Activated CD4-positive, alpha-beta T cell treated with anti-CD3 and anti-CD28 coated beads, Interleukin-2, amount 50 U/mL, for 16 hours (primary cell): ENCODE measurements around the gene FAM50A.

Source experiments
- DNase-seq: peaks from one replicate; pipeline ENCODE4 v3.0.0-alpha.2; 2020

Gene FAM50A

GRCh38 chrX:154441564-154441963 is 2.4 kb upstream of the FAM50A start:
- no peak for DNase-seq

- DNase-seq: no peak
Observed at GRCh38 chrX:154441984-154442707, 1.8 kb upstream of the FAM50A start.

- DNase-seq: no peak
Observed at GRCh38 chrX:154443479-154443910, 446 bp upstream of the FAM50A start.

GRCh38 chrX:154444755-154445246 is 860 bp downstream of the FAM50A start:
- no peak for DNase-seq

- DNase-seq: no peak
Observed at GRCh38 chrX:154445776-154446175, 1.8 kb downstream of the FAM50A start.

- DNase-seq: no peak
Observed at GRCh38 chrX:154446430-154446829, 2.5 kb downstream of the FAM50A start.

- no peak for DNase-seq
Observed at GRCh38 chrX:154448484-154448883, 4.5 kb downstream of the FAM50A start.

GRCh38 chrX:154449618-154450017 is 5.7 kb downstream of the FAM50A start:
- no peak for DNase-seq

GRCh38 chrX:154450312-154450711 is 6.4 kb downstream of the FAM50A start:
- DNase-seq: no peak

- DNase-seq: no peak
Observed at GRCh38 chrX:154452823-154453222, 8.9 kb downstream of the FAM50A start.

GRCh38 chrX:154457491-154458115 is 13.7 kb downstream of the FAM50A start:
- DNase-seq: peak; percentile 30

- peak; percentile 35 for DNase-seq
Observed at GRCh38 chrX:154458116-154458953, 14.4 kb downstream of the FAM50A start, which contains the start of gene PLXNA3. Gene PLXNA3, plus strand, starts transcription at chrX:154458281. Its CDS starts 1,903 bp downstream, at chrX:154460184.

- no peak for DNase-seq
Observed at GRCh38 chrX:154458954-154459778, 15.2 kb downstream of the FAM50A start.

- no peak for DNase-seq
Observed at GRCh38 chrX:154459832-154460231, 15.9 kb downstream of the FAM50A start.

GRCh38 chrX:154460326-154460725 is 16.4 kb downstream of the FAM50A start:
- no peak for DNase-seq

GRCh38 chrX:154462396-154462795 is 18.5 kb downstream of the FAM50A start:
- DNase-seq: no peak

- DNase-seq: no peak
Observed at GRCh38 chrX:154463611-154464220, 19.8 kb downstream of the FAM50A start.

- no peak for DNase-seq
Observed at GRCh38 chrX:154464806-154465365, 20.9 kb downstream of the FAM50A start.

GRCh38 chrX:154465601-154466000 is 21.7 kb downstream of the FAM50A start:
- DNase-seq: no peak

GRCh38 chrX:154466036-154466435 is 22.1 kb downstream of the FAM50A start:
- no peak for DNase-seq

- DNase-seq: no peak
Observed at GRCh38 chrX:154466907-154467306, 23.0 kb downstream of the FAM50A start.

GRCh38 chrX:154467556-154467955 is 23.6 kb downstream of the FAM50A start:
- no peak for DNase-seq
